Erythroblast (primary cell): ENCODE results near the gene AP3S2.

ENCODE experiments used
- GATA1 ChIP-seq: IDR thresholded peaks from 2 replicates; pipeline ENCODE4 v1.6.1; 2011; ENCODE audit warnings: low read depth, mild to moderate bottlenecking, control low read depth, low read length, moderate library complexity
- POLR2A ChIP-seq: IDR thresholded peaks from 2 replicates; pipeline ENCODE4 v1.6.1; 2011; ENCODE audit warnings: mild to moderate bottlenecking, low read length

- TF ChIP-seq POLR2A (no peak), GATA1 (no peak)
Measured at GRCh38 chr15:89835176-89835564, 58.6 kb downstream of the AP3S2 start.
